OCI-LY1 (cell line): Measurements from ENCODE around the gene FBN1.

Source experiments
- H2AFZ ChIP-seq: fragments of 200-600 bp; sonication (generic), shearing (Covaris generic); 2 replicates; pipeline ENCODE4 v1.6.0; 2014; ENCODE audit warnings: antibody characterized with exemption, mild to moderate bottlenecking, low read length
- H3F3A ChIP-seq: fragments of 200-600 bp; sonication (generic), shearing (Covaris generic); 2 replicates; pipeline ENCODE4 v1.6.0; 2014; ENCODE audit warnings: mild to moderate bottlenecking, antibody characterized with exemption, low read length, moderate library complexity; ENCODE audit not compliant: insufficient read depth
- H3K27ac ChIP-seq: fragments of 200-600 bp; sonication (generic); 2 replicates; pipeline ENCODE4 v1.5.1; 2014; ENCODE audit warnings: low read length, mixed run types, mild to moderate bottlenecking, low read depth; ENCODE audit not compliant: poor library complexity, severe bottlenecking
- H3K27me3 ChIP-seq: fragments of 200-600 bp; sonication (generic); 2 replicates; pipeline ENCODE4 v1.6.0; 2014; ENCODE audit warnings: antibody characterized with exemption, mild to moderate bottlenecking, low read length, moderate library complexity; ENCODE audit not compliant: insufficient read depth
- H3K36me3 ChIP-seq: fragments of 200-600 bp; sonication (generic); 2 replicates; pipeline ENCODE4 v1.6.1; 2014; ENCODE audit warnings: mild to moderate bottlenecking, antibody characterized with exemption, low read length, moderate library complexity, mixed read lengths; ENCODE audit not compliant: insufficient read depth
- H3K4me1 ChIP-seq: fragments of 200-600 bp; sonication (generic); 2 replicates; pipeline ENCODE4 v1.5.1; 2014; ENCODE audit warnings: mild to moderate bottlenecking, low read length, moderate library complexity; ENCODE audit not compliant: insufficient read depth, severe bottlenecking
- H3K4me2 ChIP-seq: fragments of 200-600 bp; sonication (generic), shearing (Covaris generic); 2 replicates; pipeline ENCODE4 v1.6.1; 2014; ENCODE audit warnings: low read length
- H3K4me3 ChIP-seq: fragments of 200-600 bp; sonication (generic); 2 replicates; pipeline ENCODE4 v1.5.1; 2014; ENCODE audit warnings: low read length, low read depth, mild to moderate bottlenecking, mixed read lengths; ENCODE audit not compliant: poor library complexity, severe bottlenecking
- H3K79me2 ChIP-seq: fragments of 200-600 bp; shearing (Covaris generic); 2 replicates; pipeline ENCODE4 v1.6.1; 2016; ENCODE audit warnings: mixed run types, low read length, mixed read lengths; ENCODE audit not compliant: insufficient read depth
- H3K9ac ChIP-seq: fragments of 200-600 bp; sonication (generic), shearing (Covaris generic); 2 replicates; pipeline ENCODE4 v1.6.1; 2014; ENCODE audit warnings: mild to moderate bottlenecking, low read length, mixed read lengths
- H3K9me2 ChIP-seq: fragments of 200-600 bp; sonication (generic), shearing (Covaris generic); 2 replicates; pipeline ENCODE4 v1.6.1; 2014; ENCODE audit warnings: low read depth, mild to moderate bottlenecking, low read length, mixed read lengths
- H3K9me3 ChIP-seq: fragments of 200-600 bp; shearing (Covaris generic); 2 replicates; pipeline ENCODE4 v1.6.1; 2014; ENCODE audit warnings: low read length, mixed read lengths
- H4K20me1 ChIP-seq: fragments of 200-600 bp; sonication (generic), shearing (Covaris generic); 2 replicates; pipeline ENCODE4 v1.6.0; 2016; ENCODE audit warnings: mild to moderate bottlenecking, low read length; ENCODE audit not compliant: insufficient read depth
- EZH2 ChIP-seq: fragments of 200-600 bp; sonication (generic), shearing (Covaris generic); IDR thresholded peaks from 2 replicates; pipeline ENCODE4 v1.8.0; 2017; ENCODE audit warnings: borderline replicate concordance, mixed run types, mild to moderate bottlenecking, antibody characterized with exemption, low read length, moderate library complexity, mixed read lengths
- TF ChIP-seq, protein P1 (sequence below): fragments of 200-600 bp; sonication (generic), shearing (Covaris generic); IDR thresholded peaks from 2 replicates; pipeline ENCODE4 v1.5.1; 2017; ENCODE audit warnings: mild to moderate bottlenecking, antibody characterized with exemption, low read length, moderate library complexity, mixed read lengths

Gene FBN1

DNA sequence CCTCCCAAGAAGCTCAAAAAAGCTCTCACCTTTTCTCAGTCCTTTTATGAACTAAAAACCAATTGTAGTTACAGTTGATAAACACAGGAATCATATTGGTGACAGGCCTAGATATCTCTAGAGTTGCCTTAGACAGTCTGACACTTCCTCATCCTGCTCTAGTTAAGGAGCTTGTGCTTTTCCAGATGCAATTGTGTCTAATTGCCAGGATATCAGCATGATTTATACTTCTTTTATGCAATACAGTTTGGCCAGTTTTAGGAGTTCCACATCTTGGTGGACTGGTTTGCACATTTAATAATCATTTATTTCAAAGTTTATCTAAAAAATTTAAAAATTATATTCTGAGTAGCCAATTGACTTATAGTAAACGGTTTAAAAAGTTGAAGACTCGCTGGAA lies 218.6 kb downstream of the FBN1 start:
- Histone ChIP-seq H3K27me3 (no peaks in the 10 kb centered on the region), H4K20me1 (no peaks in the 10 kb centered on the region), H3K4me1 (no peaks in the 10 kb centered on the region), H3K4me2 (no peak overlapping the region), H3K9ac (no peak overlapping the region), H3K4me3 (no peak overlapping the region), H3K36me3 (no peaks in the 10 kb centered on the region), H3K9me3 (no peaks in the 10 kb centered on the region), H3K27ac (no peak overlapping the region), H2AFZ (no peak overlapping the region), H3K79me2 (no peaks in the 10 kb centered on the region), H3K9me2 (no peaks in the 10 kb centered on the region), H3F3A (no peaks in the 10 kb centered on the region)
- TF ChIP-seq, protein P1, sequence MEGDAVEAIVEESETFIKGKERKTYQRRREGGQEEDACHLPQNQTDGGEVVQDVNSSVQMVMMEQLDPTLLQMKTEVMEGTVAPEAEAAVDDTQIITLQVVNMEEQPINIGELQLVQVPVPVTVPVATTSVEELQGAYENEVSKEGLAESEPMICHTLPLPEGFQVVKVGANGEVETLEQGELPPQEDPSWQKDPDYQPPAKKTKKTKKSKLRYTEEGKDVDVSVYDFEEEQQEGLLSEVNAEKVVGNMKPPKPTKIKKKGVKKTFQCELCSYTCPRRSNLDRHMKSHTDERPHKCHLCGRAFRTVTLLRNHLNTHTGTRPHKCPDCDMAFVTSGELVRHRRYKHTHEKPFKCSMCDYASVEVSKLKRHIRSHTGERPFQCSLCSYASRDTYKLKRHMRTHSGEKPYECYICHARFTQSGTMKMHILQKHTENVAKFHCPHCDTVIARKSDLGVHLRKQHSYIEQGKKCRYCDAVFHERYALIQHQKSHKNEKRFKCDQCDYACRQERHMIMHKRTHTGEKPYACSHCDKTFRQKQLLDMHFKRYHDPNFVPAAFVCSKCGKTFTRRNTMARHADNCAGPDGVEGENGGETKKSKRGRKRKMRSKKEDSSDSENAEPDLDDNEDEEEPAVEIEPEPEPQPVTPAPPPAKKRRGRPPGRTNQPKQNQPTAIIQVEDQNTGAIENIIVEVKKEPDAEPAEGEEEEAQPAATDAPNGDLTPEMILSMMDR = no peak
- TF ChIP-seq EZH2 = no peak

DNA sequence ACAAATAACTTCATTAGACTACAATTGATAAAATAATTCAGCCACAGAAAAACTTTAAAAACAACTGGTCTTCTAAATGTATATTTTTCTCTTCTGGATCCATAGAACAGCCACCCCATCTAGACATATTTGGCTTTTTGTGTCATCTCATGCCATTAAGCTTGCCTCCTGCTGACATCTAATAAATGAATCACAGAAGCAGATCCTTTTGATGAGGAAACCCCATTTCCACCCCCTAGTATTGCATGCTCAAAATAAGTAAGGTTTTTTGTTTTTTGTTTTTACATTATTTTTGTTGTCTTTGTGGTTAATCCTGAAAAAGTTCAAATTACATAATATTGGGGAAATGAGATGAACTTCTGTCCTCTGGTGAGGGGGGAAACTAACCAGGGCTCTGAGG lies 219.5 kb downstream of the FBN1 start:
- H3K36me3 ChIP-seq = no peaks in the 10 kb centered on the region
- H3K27me3 ChIP-seq = no peaks in the 10 kb centered on the region
- H3F3A ChIP-seq = no peaks in the 10 kb centered on the region
- no peaks in the 10 kb centered on the region for H3K79me2 ChIP-seq
- no peaks in the 10 kb centered on the region for H3K9me2 ChIP-seq
- H2AFZ ChIP-seq = no peak overlapping the region
- H3K4me3 ChIP-seq = no peak overlapping the region
- no peaks in the 10 kb centered on the region for H3K9me3 ChIP-seq
- TF ChIP-seq, protein P1 = no peak
- TF ChIP-seq EZH2 = no peak
- no peak overlapping the region for H3K9ac ChIP-seq
- no peak overlapping the region for H3K4me2 ChIP-seq
- no peaks in the 10 kb centered on the region for H4K20me1 ChIP-seq
- H3K27ac ChIP-seq = no peak overlapping the region
- H3K4me1 ChIP-seq = no peaks in the 10 kb centered on the region

DNA sequence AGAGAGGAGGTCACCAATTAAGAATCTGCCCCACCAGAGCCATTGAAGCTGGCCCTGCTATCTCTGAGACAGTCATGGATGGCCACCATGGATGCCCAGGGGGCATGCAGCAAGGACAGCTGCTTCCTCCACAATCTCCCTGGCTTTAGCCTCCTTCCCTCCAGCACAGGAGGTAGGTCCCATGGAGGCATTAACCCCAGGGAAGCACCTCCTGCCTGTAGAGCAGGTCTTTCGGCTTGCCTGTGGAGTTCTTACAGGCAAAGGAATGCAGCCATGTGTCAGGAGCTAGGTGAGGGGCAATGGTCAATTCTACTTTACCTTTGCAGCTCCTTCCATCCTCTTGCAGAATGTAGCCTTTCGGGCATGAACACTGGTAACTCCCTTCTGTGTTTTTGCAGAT lies 220.5 kb downstream of the FBN1 start:
- no peaks in the 10 kb centered on the region for H3K79me2 ChIP-seq
- no peak overlapping the region for H3K9ac ChIP-seq
- H3K4me1 ChIP-seq = no peaks in the 10 kb centered on the region
- H3K9me2 ChIP-seq = no peaks in the 10 kb centered on the region
- TF ChIP-seq, protein P1 = no peak
- no peak for TF ChIP-seq EZH2
- H4K20me1 ChIP-seq = no peaks in the 10 kb centered on the region
- H3F3A ChIP-seq = no peaks in the 10 kb centered on the region
- no peaks in the 10 kb centered on the region for H3K27me3 ChIP-seq
- no peak overlapping the region for H3K27ac ChIP-seq
- no peak overlapping the region for H3K4me3 ChIP-seq
- H3K36me3 ChIP-seq = no peaks in the 10 kb centered on the region
- no peaks in the 10 kb centered on the region for H3K9me3 ChIP-seq
- H3K4me2 ChIP-seq = no peak overlapping the region
- H2AFZ ChIP-seq = no peak overlapping the region
